Measurements from ENCODE around the gene ARHGEF12. TPM values are rescaled to one million over a fixed set of nuclear protein-coding genes. Genes with fewer than 3 reads are reported as not detected.
A peak's percentile ranks its signal among the peaks of the same experiment; 100 is the strongest.

ARHGEF12 gene
- polyA plus RNA-seq, 3 donors = 0.25 to 0.87 (median 0.27) TPM

GRCh38 chr11:120394119-120394518, 57.9 kb downstream of the ARHGEF12 start:
- H3K27ac ChIP-seq (ENCODE audit: low read depth in 1 of 2, low read length in 2 of 2) = no peak overlapping the region
- H3K79me2 ChIP-seq (ENCODE audit: insufficient read depth, low read length) = no peaks in the 10 kb centered on the region
- Mint-ChIP-seq H3K9me3 (peaks cover 0 to 10% (median 4%) of the 10 kb centered on the region in 7 donors), H3K36me3 (no peaks in the 10 kb centered on the region), H3K27ac (no peak overlapping the region), H3K4me3 (peak overlapping the region in 1 of 2 donors; percentile 13), H3K4me1 (no peaks in the 10 kb centered on the region), H3K27me3 (ENCODE audit: low read depth in 3 of 3) (peaks cover 10 to 46% (median 32%) of the 10 kb centered on the region in 3 donors)
- no peaks in the 10 kb centered on the region for H3K9me3 ChIP-seq (replicated peaks in 1 of 2; ENCODE audit: control insufficient read depth in 1 of 2, insufficient read depth in 1 of 2, low read length in 2 of 2)
- no peak overlapping the region for H3K9ac ChIP-seq (ENCODE audit: insufficient read depth, low read length, poor library complexity, severe bottlenecking)
- H3K4me3 ChIP-seq (replicated peaks in 1 of 3; ENCODE audit: low read depth in 2 of 3, low read length in 3 of 3) = no peak overlapping the region
- no peaks in the 10 kb centered on the region for H4K20me1 ChIP-seq (ENCODE audit: insufficient read depth, low read length)
- intact Hi-C loops (cut with micrococcal nuclease) = no loop called here
- H3K4me2 ChIP-seq (replicated peaks; ENCODE audit: extremely low read depth, low read length, poor library complexity, severe bottlenecking) = no peak overlapping the region
- WGBS (ENCODE audit: insufficient coverage) = no CpG with 5 or more reads among the region's 2 CpGs
- no peaks in the 10 kb centered on the region for H3K4me1 ChIP-seq (ENCODE audit: control insufficient read depth in 1 of 2, insufficient read depth in 2 of 2, low read length in 2 of 2)
- H3K27me3 ChIP-seq (ENCODE audit: control insufficient read depth in 2 of 2, insufficient read depth in 2 of 2, low read length in 2 of 2) = peaks cover 34 to 53% of the 10 kb centered on the region in 2 donors
- TF ChIP-seq CTCF (IDR thresholded peaks at IDR 0.05) = no peak
- no peaks in the 10 kb centered on the region for H3K36me3 ChIP-seq (replicated peaks in 1 of 2; ENCODE audit: control insufficient read depth in 1 of 2, insufficient read depth in 2 of 2, low read length in 2 of 2)
- H2AFZ ChIP-seq (ENCODE audit: insufficient read depth, low read depth, low read length, poor library complexity, severe bottlenecking) = no peak overlapping the region
- DNase-seq = no peak

GRCh38 chr11:120395778-120396177, 59.6 kb downstream of the ARHGEF12 start:
- WGBS (ENCODE audit: insufficient coverage) = 100% methylated on average over 1 of the region's 3 CpGs
- Mint-ChIP-seq H3K4me1 (no peaks in the 10 kb centered on the region), H3K9me3 (peaks cover 0 to 5% (median 2%) of the 10 kb centered on the region in 7 donors), H3K4me3 (no peak overlapping the region), H3K27me3 (ENCODE audit: low read depth in 3 of 3) (peaks cover 13 to 41% (median 38%) of the 10 kb centered on the region in 3 donors), H3K36me3 (no peaks in the 10 kb centered on the region), H3K27ac (no peak overlapping the region)
- Histone ChIP-seq H3K9ac (ENCODE audit: insufficient read depth, low read length, poor library complexity, severe bottlenecking) (no peak overlapping the region), H3K27ac (ENCODE audit: low read depth in 1 of 2, low read length in 2 of 2) (no peak overlapping the region), H3K4me2 (replicated peaks; ENCODE audit: extremely low read depth, low read length, poor library complexity, severe bottlenecking) (no peak overlapping the region), H4K20me1 (ENCODE audit: insufficient read depth, low read length) (no peaks in the 10 kb centered on the region), H2AFZ (ENCODE audit: insufficient read depth, low read depth, low read length, poor library complexity, severe bottlenecking) (no peak overlapping the region), H3K27me3 (ENCODE audit: control insufficient read depth in 2 of 2, insufficient read depth in 2 of 2, low read length in 2 of 2) (peaks cover 33 to 53% of the 10 kb centered on the region in 2 donors), H3K9me3 (replicated peaks in 1 of 2; ENCODE audit: control insufficient read depth in 1 of 2, insufficient read depth in 1 of 2, low read length in 2 of 2) (no peaks in the 10 kb centered on the region), H3K4me1 (ENCODE audit: control insufficient read depth in 1 of 2, insufficient read depth in 2 of 2, low read length in 2 of 2) (no peaks in the 10 kb centered on the region), H3K79me2 (ENCODE audit: insufficient read depth, low read length) (no peaks in the 10 kb centered on the region), H3K36me3 (replicated peaks in 1 of 2; ENCODE audit: control insufficient read depth in 1 of 2, insufficient read depth in 2 of 2, low read length in 2 of 2) (no peaks in the 10 kb centered on the region), H3K4me3 (replicated peaks in 1 of 3; ENCODE audit: low read depth in 2 of 3, low read length in 3 of 3) (no peak overlapping the region)
- DNase-seq = no peak
- TF ChIP-seq CTCF (IDR thresholded peaks at IDR 0.05) = no peak
- intact Hi-C loops (cut with micrococcal nuclease) = no loop called here
